Fibroblast of mammary gland (primary cell): ENCODE measurements around the gene STXBP4.

Experiments used
- DNase-seq: peaks from one replicate; pipeline ENCODE4 v3.0.0-alpha.2; 2010; ENCODE audit warnings: low read depth
- H3K4me3 ChIP-seq: 2 replicates; pipeline ENCODE4 v1.5.1; 2011; ENCODE audit warnings: low read depth, mild to moderate bottlenecking, low read length, moderate library complexity; ENCODE audit not compliant: control insufficient read depth
- TF ChIP-seq, protein P1 (sequence below): conservative IDR thresholded peaks from 2 replicates; pipeline ENCODE4 v1.5.1; 2011; ENCODE audit warnings: low read depth, low read length, inconsistent platforms; ENCODE audit not compliant: control insufficient read depth, insufficient read depth

STXBP4 gene

GRCh38 chr17:55120651-55121050, 152.1 kb downstream of the STXBP4 start:
- DNase-seq, result no peak
- H3K4me3 ChIP-seq, result no peak overlapping the region
- TF ChIP-seq, protein P1, sequence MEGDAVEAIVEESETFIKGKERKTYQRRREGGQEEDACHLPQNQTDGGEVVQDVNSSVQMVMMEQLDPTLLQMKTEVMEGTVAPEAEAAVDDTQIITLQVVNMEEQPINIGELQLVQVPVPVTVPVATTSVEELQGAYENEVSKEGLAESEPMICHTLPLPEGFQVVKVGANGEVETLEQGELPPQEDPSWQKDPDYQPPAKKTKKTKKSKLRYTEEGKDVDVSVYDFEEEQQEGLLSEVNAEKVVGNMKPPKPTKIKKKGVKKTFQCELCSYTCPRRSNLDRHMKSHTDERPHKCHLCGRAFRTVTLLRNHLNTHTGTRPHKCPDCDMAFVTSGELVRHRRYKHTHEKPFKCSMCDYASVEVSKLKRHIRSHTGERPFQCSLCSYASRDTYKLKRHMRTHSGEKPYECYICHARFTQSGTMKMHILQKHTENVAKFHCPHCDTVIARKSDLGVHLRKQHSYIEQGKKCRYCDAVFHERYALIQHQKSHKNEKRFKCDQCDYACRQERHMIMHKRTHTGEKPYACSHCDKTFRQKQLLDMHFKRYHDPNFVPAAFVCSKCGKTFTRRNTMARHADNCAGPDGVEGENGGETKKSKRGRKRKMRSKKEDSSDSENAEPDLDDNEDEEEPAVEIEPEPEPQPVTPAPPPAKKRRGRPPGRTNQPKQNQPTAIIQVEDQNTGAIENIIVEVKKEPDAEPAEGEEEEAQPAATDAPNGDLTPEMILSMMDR, result no peak

- no peak for DNase-seq
- no peak overlapping the region for H3K4me3 ChIP-seq
- TF ChIP-seq, protein P1, result no peak
Measured at GRCh38 chr17:55121268-55121667, 152.7 kb downstream of the STXBP4 start.

DNA sequence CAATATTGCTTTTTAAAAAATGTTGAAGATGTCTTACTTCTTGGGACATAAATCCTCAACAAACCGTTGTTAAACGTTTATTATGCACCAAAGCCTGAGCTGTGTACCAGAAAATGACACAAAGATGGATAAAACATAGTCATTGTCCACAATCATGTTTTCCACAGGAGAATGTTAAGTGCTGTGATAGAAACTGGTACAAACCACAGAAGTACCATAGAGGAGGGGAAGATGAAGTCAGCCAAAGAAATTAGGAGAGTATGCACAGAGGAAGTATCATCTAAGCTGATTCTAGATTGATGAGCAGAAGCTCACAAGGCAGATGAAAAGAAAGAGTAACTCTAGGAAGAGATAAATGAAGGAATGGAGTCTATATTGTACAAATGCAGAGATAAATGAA, 153.5 kb downstream of the STXBP4 start:
- no peak for DNase-seq

DNA sequence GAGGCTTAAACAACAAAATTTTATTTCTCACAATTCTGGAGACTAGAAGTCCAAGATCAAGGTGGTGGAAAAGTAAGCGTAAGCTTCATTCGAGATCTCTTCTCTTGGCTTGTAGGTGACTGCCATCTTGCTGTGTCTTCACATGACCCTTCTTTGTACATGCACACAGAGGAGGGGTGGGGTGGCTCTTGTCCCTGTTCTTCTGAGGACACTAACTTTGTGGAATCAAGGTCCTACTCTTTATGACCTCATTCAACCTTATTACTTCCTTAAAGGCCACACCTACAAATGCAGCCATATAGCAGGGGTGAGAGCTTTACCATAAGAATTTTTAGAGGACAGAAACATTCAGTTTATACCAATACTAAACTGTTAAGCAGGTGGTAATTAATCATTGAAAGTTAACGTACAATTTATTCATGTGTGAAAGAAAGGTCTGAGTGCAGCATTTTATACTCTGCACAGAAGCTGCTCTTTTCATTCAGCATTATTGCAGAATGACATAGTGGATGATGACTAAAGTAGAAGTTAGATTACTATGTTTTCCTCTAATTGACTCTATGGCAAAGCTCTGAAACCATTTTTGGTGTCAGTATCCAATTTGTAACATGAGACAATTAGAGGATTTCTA, 156.3 kb downstream of the STXBP4 start:
- DNase-seq, result no peak
- H3K4me3 ChIP-seq, result no peak overlapping the region
- TF ChIP-seq, protein P1, result no peak

More for the DNA sequence above, 153.5 kb downstream of the STXBP4 start:
- no peak overlapping the region for H3K4me3 ChIP-seq
- TF ChIP-seq, protein P1, result no peak

DNA sequence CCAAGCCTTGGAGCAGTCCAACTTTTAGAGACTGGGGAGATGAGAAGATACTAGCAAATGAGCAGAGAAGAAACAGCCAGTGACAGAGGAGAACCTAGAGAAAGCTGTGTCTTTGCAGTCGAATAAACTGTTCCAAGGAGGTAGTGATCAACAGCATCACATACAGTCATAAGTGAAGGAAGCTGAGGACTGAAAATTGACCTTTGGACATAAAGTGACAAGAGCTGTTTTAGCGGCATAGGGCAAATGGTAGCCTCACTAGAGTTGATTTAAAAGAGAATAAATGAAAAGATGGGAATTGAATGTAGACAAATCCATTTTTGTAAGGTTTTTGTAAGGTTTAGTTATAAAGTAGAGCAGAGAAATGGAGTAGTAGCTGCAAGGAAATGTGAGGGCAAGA, 165.0 kb downstream of the STXBP4 start:
- no peak overlapping the region for H3K4me3 ChIP-seq
- TF ChIP-seq, protein P1, result no peak

DNA sequence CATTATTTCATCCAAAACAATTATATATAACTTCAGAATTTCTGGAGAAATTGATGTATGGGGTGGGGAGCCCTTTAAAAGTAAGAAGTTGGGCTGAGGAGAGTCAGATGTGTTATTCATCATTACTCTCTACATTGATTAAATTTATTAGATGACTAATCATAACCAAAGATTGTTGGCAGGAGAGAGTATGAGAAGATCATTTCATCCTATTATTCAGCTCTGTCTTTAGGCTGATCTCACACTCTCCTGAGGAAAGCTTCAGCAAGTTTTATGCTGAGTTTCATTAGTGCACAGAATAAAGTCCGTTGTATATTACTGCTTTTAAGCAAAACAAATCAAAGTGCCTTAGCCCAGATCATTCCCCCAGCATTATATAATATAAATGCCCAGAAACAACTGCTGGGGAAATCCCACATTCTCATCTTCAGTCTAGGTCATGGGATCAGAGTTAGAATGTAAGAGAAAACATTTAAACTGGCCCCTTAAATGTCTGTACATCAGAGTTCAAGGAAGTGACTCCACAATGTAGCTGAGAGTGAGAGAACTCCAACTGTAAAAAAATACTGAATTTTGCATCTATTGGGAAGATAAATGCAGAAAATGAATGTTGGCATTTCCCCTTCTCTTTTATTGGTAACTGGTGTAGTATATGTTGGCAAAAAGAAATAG, 166.1 kb downstream of the STXBP4 start:
- no peak overlapping the region for H3K4me3 ChIP-seq
- peak; percentile 66 for DNase-seq
- TF ChIP-seq, protein P1, result no peak

More for the DNA sequence above, 165.0 kb downstream of the STXBP4 start:
- no peak for DNase-seq

- TF ChIP-seq, protein P1, result no peak
- DNase-seq, result no peak
- no peak overlapping the region for H3K4me3 ChIP-seq
Measured at GRCh38 chr17:55140809-55141208, 172.2 kb downstream of the STXBP4 start.
